Left colon (tissue), 2 donors: ENCODE measurements around the gene VGF. TPM values are rescaled to one million over a fixed set of nuclear protein-coding genes. Genes with fewer than 3 reads are reported as not detected.

Experiments used
- ATAC-seq: fragments of 200-7000 bp; cut with Tn5 transposase; one replicate; pipeline ENCODE4 v1.9.1; 2020; ENCODE audit warnings: mild to moderate bottlenecking, moderate library complexity
- DNase-seq, 2 donors: peaks; one replicate each; pipeline ENCODE4 v3.0.0-alpha.2; 2020
- intact Hi-C, 2 donors: fragments of 100-400 bp; cut with DNase I in 1 of 2; cut with micrococcal nuclease in 1 of 2; formaldehyde crosslinking; loops; one replicate each; pipeline versions ENCODE4 v1.11.2 to v1.14.0; 2022; cut with DNase I, micrococcal nuclease
- total RNA-seq, 2 donors: library from RNA; stranded (reverse); fragmentation: NEBNext Ultra II Directional; extraction: Animal tissue kit (Norgen Biotek cat#: 25700); gene quantifications; one replicate each; pipeline ENCODE4 v1.2.1, GENCODE V29; 2021
- donor health status: DM: no; HTN: no; CAD: no.
- donor health status: DM: yes; HTN: yes; CAD: no.

VGF gene
- total RNA-seq, 2 donors from 2014 or later: 0.40 to 0.73 TPM

GRCh38 chr7:101195884-101196283, 30.5 kb upstream of the VGF start:
- ATAC-seq: no peak
- intact Hi-C loops: no loop called here

GRCh38 chr7:101189109-101189508, 23.7 kb upstream of the VGF start:
- ATAC-seq: no peak
- intact Hi-C loops: no loop called here
- DNase-seq: no peak

More at GRCh38 chr7:101195884-101196283, 30.5 kb upstream of the VGF start:
- no peak for DNase-seq

GRCh38 chr7:101186844-101187428, 21.6 kb upstream of the VGF start:
- no peak for DNase-seq
- intact Hi-C loops: no loop called here
- no peak for ATAC-seq

GRCh38 chr7:101186194-101186593, 20.8 kb upstream of the VGF start:
- intact Hi-C loops: no loop called here
- no peak for ATAC-seq
- DNase-seq: no peak

GRCh38 chr7:101185258-101185839, 20.0 kb upstream of the VGF start:
- peak; percentile 71 for ATAC-seq
- intact Hi-C loops: no loop called here
- DNase-seq: no peak

GRCh38 chr7:101180130-101180755, 14.9 kb upstream of the VGF start, which contains the start of gene NAT16:
Gene NAT16, minus strand, starts transcription at chr7:101180293. Its CDS starts 5,486 bp downstream, at chr7:101174807.
- no peak for DNase-seq
- no peak for ATAC-seq
- intact Hi-C loops: no loop called here

- no peak for DNase-seq
- no peak for ATAC-seq
- intact Hi-C loops: no loop called here
Observed at GRCh38 chr7:101179713-101180112, 14.3 kb upstream of the VGF start.

- DNase-seq (no peak), ATAC-seq (no peak)
- intact Hi-C loops: no loop called here
Observed at GRCh38 chr7:101179117-101179516, 13.7 kb upstream of the VGF start.

GRCh38 chr7:101177644-101178043, 12.3 kb upstream of the VGF start:
- intact Hi-C loops: no loop called here
- no peak for DNase-seq
- ATAC-seq: no peak

GRCh38 chr7:101175664-101176063, 10.3 kb upstream of the VGF start:
- intact Hi-C loops: no loop called here
- ATAC-seq: no peak
- no peak for DNase-seq

GRCh38 chr7:101174322-101174854, 9.0 kb upstream of the VGF start:
- ATAC-seq: no peak
- DNase-seq: no peak
- intact Hi-C loops: no loop called here

- peak; percentile 55 for ATAC-seq
- peak in 1 of 2 donors; percentile 39 for DNase-seq
- intact Hi-C loops: no loop called here
Observed at GRCh38 chr7:101173752-101174244, 8.4 kb upstream of the VGF start.

GRCh38 chr7:101172854-101173751, 7.7 kb upstream of the VGF start:
- ATAC-seq: peak; percentile 60
- DNase-seq: peak in 1 of 2 donors; percentile 58
- intact Hi-C loops: no loop called here

- DNase-seq (peak in 1 of 2 donors; percentile 25), ATAC-seq (peak; percentile 19)
- intact Hi-C loops: no loop called here
Observed at GRCh38 chr7:101172005-101172853, 6.9 kb upstream of the VGF start.

- no peak for ATAC-seq
- intact Hi-C loops: no loop called here
- DNase-seq: peak in 1 of 2 donors; percentile 21
Observed at GRCh38 chr7:101171442-101171837, 6.1 kb upstream of the VGF start.

GRCh38 chr7:101170617-101171441, 5.5 kb upstream of the VGF start:
- DNase-seq (no peak), ATAC-seq (no peak)
- intact Hi-C loops: no loop called here

- DNase-seq (peak; percentile 54 to 77), ATAC-seq (peak; percentile 50)
- intact Hi-C loops: no loop called here
Observed at GRCh38 chr7:101169838-101170551, 4.6 kb upstream of the VGF start.
